Measurements from ENCODE around the gene EPHA6.

Gene EPHA6

GRCh38 chr3:97662264-97662663 lies 847.9 kb downstream of the EPHA6 start:
- DNase-seq: no peak

GRCh38 chr3:97662762-97663161 lies 848.4 kb downstream of the EPHA6 start:
- no peak for DNase-seq

GRCh38 chr3:97665896-97666295 lies 851.5 kb downstream of the EPHA6 start:
- DNase-seq: no peak

GRCh38 chr3:97670952-97671351 lies 856.6 kb downstream of the EPHA6 start:
- no peak for DNase-seq

- no peak for DNase-seq
Measured at GRCh38 chr3:97673357-97673997, 859.1 kb downstream of the EPHA6 start.

- no peak for DNase-seq
Measured at GRCh38 chr3:97674461-97674860, 860.1 kb downstream of the EPHA6 start.

- DNase-seq: no peak
Measured at GRCh38 chr3:97680210-97680609, 865.8 kb downstream of the EPHA6 start.

GRCh38 chr3:97680696-97681095 lies 866.3 kb downstream of the EPHA6 start:
- no peak for DNase-seq

- no peak for DNase-seq
Measured at GRCh38 chr3:97684490-97684889, 870.1 kb downstream of the EPHA6 start.

- DNase-seq: no peak
Measured at GRCh38 chr3:97686258-97686657, 871.9 kb downstream of the EPHA6 start.

GRCh38 chr3:97687734-97688133 lies 873.3 kb downstream of the EPHA6 start:
- DNase-seq: no peak

- DNase-seq: no peak
Measured at GRCh38 chr3:97689111-97689510, 874.7 kb downstream of the EPHA6 start.

GRCh38 chr3:97689962-97690361 lies 875.6 kb downstream of the EPHA6 start:
- no peak for DNase-seq

- DNase-seq: no peak
Measured at GRCh38 chr3:97691354-97691753, 877.0 kb downstream of the EPHA6 start.

GRCh38 chr3:97692389-97692788 lies 878.0 kb downstream of the EPHA6 start:
- DNase-seq: no peak

- no peak for DNase-seq
Measured at GRCh38 chr3:97692831-97693230, 878.4 kb downstream of the EPHA6 start.

- no peak for DNase-seq
Measured at GRCh38 chr3:97694876-97695275, 880.5 kb downstream of the EPHA6 start.

GRCh38 chr3:97698691-97699090 lies 884.3 kb downstream of the EPHA6 start:
- DNase-seq: no peak

GRCh38 chr3:97699889-97700288 lies 885.5 kb downstream of the EPHA6 start:
- no peak for DNase-seq

GRCh38 chr3:97705764-97706163 lies 891.4 kb downstream of the EPHA6 start:
- no peak for DNase-seq

- no peak for DNase-seq
Measured at GRCh38 chr3:97706226-97706625, 891.8 kb downstream of the EPHA6 start.

GRCh38 chr3:97711654-97712053 lies 897.3 kb downstream of the EPHA6 start:
- no peak for DNase-seq

GRCh38 chr3:97712919-97713318 lies 898.5 kb downstream of the EPHA6 start:
- DNase-seq: no peak

GRCh38 chr3:97713634-97714033 lies 899.2 kb downstream of the EPHA6 start:
- no peak for DNase-seq

GRCh38 chr3:97719156-97719821 lies 904.9 kb downstream of the EPHA6 start:
- DNase-seq: peak; percentile 60

Data from activated CD4-positive, alpha-beta T cell treated with anti-CD3 and anti-CD28 coated beads, Interleukin-2, amount 50 U/mL, for 16 hours (primary cell).